ACC112 (cell line): ENCODE results near the gene ZNF473.

ENCODE experiments used
- H2AFZ ChIP-seq: fragments of 200-600 bp; sonication (generic); one replicate; pipeline ENCODE4 v1.6.0; 2017; ENCODE audit warnings: antibody characterized with exemption, low read length; ENCODE audit not compliant: unreplicated experiment
- H3K27ac ChIP-seq: fragments of 200-600 bp; sonication (generic); 2 replicates; pipeline ENCODE4 v1.5.1; 2014; ENCODE audit warnings: low read depth, mild to moderate bottlenecking, antibody characterized with exemption, low read length, moderate library complexity
- H3K27me3 ChIP-seq: fragments of 200-600 bp; sonication (generic); 2 replicates; pipeline ENCODE4 v1.6.1; 2014; ENCODE audit warnings: mild to moderate bottlenecking, antibody characterized with exemption, low read length, moderate library complexity, mixed read lengths; ENCODE audit not compliant: insufficient read depth
- H3K36me3 ChIP-seq: fragments of 200-600 bp; sonication (generic); 2 replicates; pipeline ENCODE4 v1.6.1; 2016; ENCODE audit warnings: mild to moderate bottlenecking, antibody characterized with exemption, low read length, moderate library complexity, mixed read lengths; ENCODE audit not compliant: insufficient read depth
- H3K4me1 ChIP-seq: fragments of 200-600 bp; sonication (generic); one replicate; pipeline ENCODE4 v1.6.1; 2016; ENCODE audit warnings: low read length, mixed read lengths; ENCODE audit not compliant: insufficient read depth, unreplicated experiment, control insufficient read depth
- H3K4me3 ChIP-seq: fragments of 200-600 bp; sonication (generic); 2 replicates; pipeline ENCODE4 v1.5.1; 2014; ENCODE audit warnings: mild to moderate bottlenecking, low read depth, low read length
- H3K79me2 ChIP-seq: fragments of 200-600 bp; sonication (generic); one replicate; pipeline ENCODE4 v1.6.0; 2016; ENCODE audit warnings: low read length; ENCODE audit not compliant: control insufficient read depth, unreplicated experiment, insufficient read depth

The ZNF473 gene

GRCh38 chr19:50026550-50026906 is 723 bp downstream of the ZNF473 start:
- H3K27me3 ChIP-seq, result no peaks in the 10 kb centered on the region
- H3K79me2 ChIP-seq, result peaks cover 63% of the 10 kb centered on the region
- no peak overlapping the region for H3K27ac ChIP-seq

GRCh38 chr19:50030225-50030624 is 4.4 kb downstream of the ZNF473 start:
- H3K79me2 ChIP-seq, result peaks cover 43% of the 10 kb centered on the region
- H3K4me1 ChIP-seq, result peaks cover 5% of the 10 kb centered on the region
- H3K36me3 ChIP-seq, result peaks cover 21% of the 10 kb centered on the region
- H3K27ac ChIP-seq, result no peak overlapping the region
- H3K27me3 ChIP-seq, result no peaks in the 10 kb centered on the region
- no peak overlapping the region for H2AFZ ChIP-seq
- no peak overlapping the region for H3K4me3 ChIP-seq

More at GRCh38 chr19:50026550-50026906, 723 bp downstream of the ZNF473 start:
- Histone ChIP-seq H2AFZ (no peak overlapping the region), H3K4me1 (peaks cover 9% of the 10 kb centered on the region), H3K36me3 (peaks cover 4% of the 10 kb centered on the region), H3K4me3 (peak overlapping the region; percentile 92)

- Histone ChIP-seq H2AFZ (no peak overlapping the region), H3K36me3 (peaks cover 21% of the 10 kb centered on the region), H3K4me1 (peaks cover 5% of the 10 kb centered on the region), H3K79me2 (peaks cover 43% of the 10 kb centered on the region), H3K27me3 (no peaks in the 10 kb centered on the region), H3K4me3 (no peak overlapping the region), H3K27ac (no peak overlapping the region)
These were observed 5.1 kb downstream of the ZNF473 start for GRCh38 chr19:50030937-50031336.

GRCh38 chr19:50036908-50037307 is 11.1 kb downstream of the ZNF473 start:
- H3K27ac ChIP-seq, result no peak overlapping the region
- H3K4me1 ChIP-seq, result no peaks in the 10 kb centered on the region
- no peaks in the 10 kb centered on the region for H3K79me2 ChIP-seq
- no peaks in the 10 kb centered on the region for H3K27me3 ChIP-seq
- H3K4me3 ChIP-seq, result no peak overlapping the region
- H3K36me3 ChIP-seq, result peaks cover 53% of the 10 kb centered on the region
- H2AFZ ChIP-seq, result no peak overlapping the region

GRCh38 chr19:50039968-50040367 is 14.2 kb downstream of the ZNF473 start:
- H3K36me3 ChIP-seq, result peaks cover 67% of the 10 kb centered on the region
- H3K79me2 ChIP-seq, result no peaks in the 10 kb centered on the region
- H3K4me3 ChIP-seq, result no peak overlapping the region
- H3K27me3 ChIP-seq, result no peaks in the 10 kb centered on the region
- H3K4me1 ChIP-seq, result no peaks in the 10 kb centered on the region
- H3K27ac ChIP-seq, result no peak overlapping the region
- H2AFZ ChIP-seq, result no peak overlapping the region

- Histone ChIP-seq H3K4me3 (no peak overlapping the region), H3K27me3 (no peaks in the 10 kb centered on the region), H3K27ac (no peak overlapping the region), H3K4me1 (no peaks in the 10 kb centered on the region), H3K79me2 (no peaks in the 10 kb centered on the region), H3K36me3 (peaks cover 77% of the 10 kb centered on the region), H2AFZ (no peak overlapping the region)
These were observed 15.2 kb downstream of the ZNF473 start for GRCh38 chr19:50040967-50041366.

- no peaks in the 10 kb centered on the region for H3K27me3 ChIP-seq
- H3K36me3 ChIP-seq, result peaks cover 85% of the 10 kb centered on the region
- no peak overlapping the region for H3K4me3 ChIP-seq
- no peaks in the 10 kb centered on the region for H3K79me2 ChIP-seq
- H2AFZ ChIP-seq, result no peak overlapping the region
- no peaks in the 10 kb centered on the region for H3K4me1 ChIP-seq
- no peak overlapping the region for H3K27ac ChIP-seq
These were observed 16.7 kb downstream of the ZNF473 start for GRCh38 chr19:50042363-50043024.

GRCh38 chr19:50043967-50044366 is 18.2 kb downstream of the ZNF473 start:
- H3K27me3 ChIP-seq, result no peaks in the 10 kb centered on the region
- no peak overlapping the region for H2AFZ ChIP-seq
- no peak overlapping the region for H3K4me3 ChIP-seq
- no peak overlapping the region for H3K27ac ChIP-seq
- no peaks in the 10 kb centered on the region for H3K79me2 ChIP-seq
- no peaks in the 10 kb centered on the region for H3K4me1 ChIP-seq
- peaks cover 86% of the 10 kb centered on the region for H3K36me3 ChIP-seq

GRCh38 chr19:50044922-50045321 is 19.1 kb downstream of the ZNF473 start:
- H3K36me3 ChIP-seq, result peaks cover 76% of the 10 kb centered on the region
- no peak overlapping the region for H3K4me3 ChIP-seq
- no peak overlapping the region for H3K27ac ChIP-seq
- no peak overlapping the region for H2AFZ ChIP-seq
- H3K4me1 ChIP-seq, result no peaks in the 10 kb centered on the region
- no peaks in the 10 kb centered on the region for H3K27me3 ChIP-seq
- H3K79me2 ChIP-seq, result no peaks in the 10 kb centered on the region

- Histone ChIP-seq H3K27me3 (no peaks in the 10 kb centered on the region), H3K36me3 (peaks cover 59% of the 10 kb centered on the region), H3K27ac (no peak overlapping the region), H3K79me2 (no peaks in the 10 kb centered on the region), H3K4me3 (no peak overlapping the region), H3K4me1 (no peaks in the 10 kb centered on the region), H2AFZ (no peak overlapping the region)
These were observed 21.1 kb downstream of the ZNF473 start for GRCh38 chr19:50046649-50047503.

GRCh38 chr19:50047671-50048070 is 21.9 kb downstream of the ZNF473 start:
- Histone ChIP-seq H3K4me3 (no peak overlapping the region), H3K27ac (no peak overlapping the region), H3K27me3 (no peaks in the 10 kb centered on the region), H2AFZ (no peak overlapping the region), H3K79me2 (no peaks in the 10 kb centered on the region), H3K36me3 (peaks cover 52% of the 10 kb centered on the region), H3K4me1 (no peaks in the 10 kb centered on the region)
